Measurements from ENCODE around the gene RANGAP1. TPM values are rescaled to one million over a fixed set of nuclear protein-coding genes. Genes with fewer than 3 reads are reported as not detected.

RANGAP1 gene
- total RNA-seq, 4 donors from 2014 or later, result 112 to 120 (median 114) TPM

DNA sequence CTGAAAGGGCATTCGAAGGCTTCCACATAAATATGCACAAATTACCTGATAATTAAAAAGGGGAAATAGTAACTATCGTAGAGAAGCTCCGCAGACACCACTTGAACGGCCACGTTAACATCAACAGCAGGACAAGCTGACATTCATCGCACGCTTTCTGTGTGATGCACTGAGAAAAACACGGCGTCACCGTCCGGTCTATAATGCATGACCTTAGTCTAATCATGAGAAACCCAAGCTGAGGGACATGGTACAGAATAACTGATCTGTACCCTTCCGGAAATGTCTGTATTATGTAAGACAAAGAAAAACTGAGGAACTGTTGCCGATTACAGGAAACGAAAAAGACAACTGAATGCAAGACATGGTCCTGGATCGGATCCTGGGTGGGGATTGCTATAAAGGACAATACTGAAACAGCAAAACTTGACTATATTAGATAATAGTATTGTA is 678 bp upstream of the RANGAP1 start:
- WGBS, result 3% methylated on average over 15 of the region's 15 CpGs
- H3K4me1 ChIP-seq, result peaks cover 38% of the 10 kb centered on the region
- TF ChIP-seq EP300 (IDR thresholded peaks at IDR 0.05) (no peak), POLR2AphosphoS5 (IDR thresholded peaks at IDR 0.05) (no peak), POLR2A (IDR thresholded peaks at IDR 0.05) (no peak)
- TF ChIP-seq, protein P1, sequence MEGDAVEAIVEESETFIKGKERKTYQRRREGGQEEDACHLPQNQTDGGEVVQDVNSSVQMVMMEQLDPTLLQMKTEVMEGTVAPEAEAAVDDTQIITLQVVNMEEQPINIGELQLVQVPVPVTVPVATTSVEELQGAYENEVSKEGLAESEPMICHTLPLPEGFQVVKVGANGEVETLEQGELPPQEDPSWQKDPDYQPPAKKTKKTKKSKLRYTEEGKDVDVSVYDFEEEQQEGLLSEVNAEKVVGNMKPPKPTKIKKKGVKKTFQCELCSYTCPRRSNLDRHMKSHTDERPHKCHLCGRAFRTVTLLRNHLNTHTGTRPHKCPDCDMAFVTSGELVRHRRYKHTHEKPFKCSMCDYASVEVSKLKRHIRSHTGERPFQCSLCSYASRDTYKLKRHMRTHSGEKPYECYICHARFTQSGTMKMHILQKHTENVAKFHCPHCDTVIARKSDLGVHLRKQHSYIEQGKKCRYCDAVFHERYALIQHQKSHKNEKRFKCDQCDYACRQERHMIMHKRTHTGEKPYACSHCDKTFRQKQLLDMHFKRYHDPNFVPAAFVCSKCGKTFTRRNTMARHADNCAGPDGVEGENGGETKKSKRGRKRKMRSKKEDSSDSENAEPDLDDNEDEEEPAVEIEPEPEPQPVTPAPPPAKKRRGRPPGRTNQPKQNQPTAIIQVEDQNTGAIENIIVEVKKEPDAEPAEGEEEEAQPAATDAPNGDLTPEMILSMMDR (IDR thresholded peaks at IDR 0.05), result no peak
- no peaks in the 10 kb centered on the region for H3K9me3 ChIP-seq
- no peak for DNase-seq (ENCODE audit: low spot score in 2 of 2)
- H3K27ac ChIP-seq, result peak overlapping the region; percentile 92
- peaks cover 5% of the 10 kb centered on the region for H3K36me3 ChIP-seq
- peak overlapping the region; percentile 74 for H3K4me3 ChIP-seq
- H3K27me3 ChIP-seq, result no peaks in the 10 kb centered on the region

DNA sequence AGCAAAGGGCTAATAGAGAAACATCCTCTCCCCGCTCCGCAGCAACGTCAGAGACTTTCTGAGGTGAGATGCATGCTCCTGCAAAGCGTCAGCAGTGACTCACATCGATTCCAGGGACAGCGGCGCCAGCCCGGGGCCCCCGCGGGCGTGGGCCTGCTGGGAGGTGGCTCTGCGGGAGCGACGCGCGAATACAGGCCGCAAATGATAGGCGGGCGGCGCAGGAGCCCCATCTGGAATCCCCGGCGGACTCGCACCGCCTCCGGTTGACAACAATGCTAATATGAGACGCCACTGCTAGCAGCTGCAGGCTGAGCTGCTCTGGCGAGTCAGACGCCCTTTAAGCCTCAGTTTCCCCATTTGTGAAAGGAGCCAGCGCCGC is 557 bp downstream of the RANGAP1 start:
- peaks cover 49% of the 10 kb centered on the region for H3K4me1 ChIP-seq
- peaks cover 10% of the 10 kb centered on the region for H3K36me3 ChIP-seq
- TF ChIP-seq EP300 (IDR thresholded peaks at IDR 0.05) (no peak), POLR2AphosphoS5 (IDR thresholded peaks at IDR 0.05) (peak in 1 of 3 donors; percentile 35)
- H3K27me3 ChIP-seq, result no peaks in the 10 kb centered on the region
- H3K27ac ChIP-seq, result peak overlapping the region; percentile 92
- DNase-seq (ENCODE audit: low spot score in 2 of 2), result peak in 1 of 2 donors; percentile 76
- peak overlapping the region; percentile 74 for H3K4me3 ChIP-seq
- 1% methylated on average over 8 of the region's 30 CpGs for WGBS
- H3K9me3 ChIP-seq, result no peaks in the 10 kb centered on the region

DNA sequence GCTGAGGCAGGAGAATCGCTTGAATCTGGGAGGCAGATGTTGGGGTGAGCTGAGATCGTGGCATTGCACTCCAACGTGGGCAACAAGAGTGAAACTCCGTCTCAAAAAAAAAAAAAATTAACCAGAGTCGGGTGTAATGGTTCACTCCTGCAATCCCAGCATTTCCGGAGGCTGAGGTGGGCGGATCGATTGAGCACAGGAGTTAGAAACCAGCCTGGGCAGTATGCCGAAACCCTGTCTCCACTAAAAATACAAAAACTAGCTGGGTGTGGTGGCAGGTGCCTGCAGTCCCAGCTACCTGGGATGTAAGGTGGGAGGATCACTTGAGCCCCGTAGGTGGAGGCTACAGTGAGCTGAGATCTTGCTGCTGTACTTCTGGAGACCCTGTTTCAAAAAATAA is 1.5 kb downstream of the RANGAP1 start:
- DNase-seq (ENCODE audit: low spot score in 2 of 2), result no peak
- TF ChIP-seq, protein P1 (IDR thresholded peaks at IDR 0.05), result no peak
- TF ChIP-seq EP300 (IDR thresholded peaks at IDR 0.05), result no peak
- TF ChIP-seq POLR2AphosphoS5 (IDR thresholded peaks at IDR 0.05), result no peak
- no peak for TF ChIP-seq POLR2A (IDR thresholded peaks at IDR 0.05)
- Histone ChIP-seq H3K36me3 (peaks cover 15% of the 10 kb centered on the region), H3K4me3 (peak overlapping the region; percentile 74), H3K4me1 (peaks cover 59% of the 10 kb centered on the region), H3K9me3 (no peaks in the 10 kb centered on the region), H3K27me3 (no peaks in the 10 kb centered on the region), H3K27ac (peak overlapping the region; percentile 92)
- 67% methylated on average over 10 of the region's 10 CpGs for WGBS

DNA sequence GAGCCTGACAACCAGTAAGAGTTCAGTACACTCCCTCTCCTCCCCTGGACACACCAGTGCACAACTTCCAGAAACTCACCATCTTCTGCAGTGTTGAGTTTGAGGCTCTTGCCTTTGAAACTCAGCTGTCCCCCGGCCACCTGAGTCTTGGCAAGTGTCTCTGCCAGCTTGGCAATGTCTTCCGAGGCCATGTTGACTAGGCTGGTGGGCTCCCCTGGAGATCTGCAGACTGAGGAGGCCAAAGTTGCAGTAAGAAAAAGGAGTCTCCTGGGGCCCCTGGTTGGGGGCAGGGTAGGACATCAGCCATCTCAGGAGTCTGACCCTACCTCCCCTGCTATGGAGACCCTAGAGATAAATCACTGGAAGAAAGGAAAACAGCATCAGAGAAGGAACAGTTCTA is 5.1 kb downstream of the RANGAP1 start:
- H3K4me1 ChIP-seq, result peaks cover 44% of the 10 kb centered on the region

DNA sequence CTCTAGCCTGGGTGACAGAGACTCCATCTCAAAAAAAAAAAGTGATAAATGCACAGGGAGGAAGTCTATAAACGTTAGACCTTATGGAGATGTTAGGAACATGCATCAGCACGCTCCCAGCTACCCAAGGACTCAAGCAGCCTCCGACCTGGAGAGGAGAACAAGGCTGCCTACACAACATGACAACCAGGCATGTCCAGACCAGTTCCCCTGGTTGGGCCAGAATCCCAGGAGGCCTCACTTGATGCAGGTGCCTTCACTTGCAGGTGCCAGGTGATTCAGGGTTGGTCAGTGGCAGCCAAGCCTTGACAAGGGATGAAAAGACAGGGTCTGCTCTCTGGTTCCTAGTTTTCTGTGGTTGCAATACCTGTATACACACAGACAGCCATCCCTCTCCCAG is 5.9 kb downstream of the RANGAP1 start:
- Histone ChIP-seq H3K27ac (peak overlapping the region; percentile 69), H3K4me1 (peaks cover 41% of the 10 kb centered on the region), H3K4me3 (no peak overlapping the region), H3K36me3 (peaks cover 27% of the 10 kb centered on the region), H3K27me3 (no peaks in the 10 kb centered on the region), H3K9me3 (no peaks in the 10 kb centered on the region)
- TF ChIP-seq POLR2A (IDR thresholded peaks at IDR 0.05) (no peak), EP300 (IDR thresholded peaks at IDR 0.05) (no peak), POLR2AphosphoS5 (IDR thresholded peaks at IDR 0.05) (peak in 1 of 3 donors; percentile 29)
- TF ChIP-seq, protein P1 (IDR thresholded peaks at IDR 0.05), result no peak
- DNase-seq (ENCODE audit: low spot score in 2 of 2), result no peak
- WGBS, result 74% methylated on average over 3 of the region's 3 CpGs

More for the DNA sequence above, 5.1 kb downstream of the RANGAP1 start:
- H3K27me3 ChIP-seq, result no peaks in the 10 kb centered on the region
- no peak overlapping the region for H3K4me3 ChIP-seq
- peaks cover 26% of the 10 kb centered on the region for H3K36me3 ChIP-seq
- TF ChIP-seq EP300 (IDR thresholded peaks at IDR 0.05) (no peak), POLR2A (IDR thresholded peaks at IDR 0.05) (no peak), POLR2AphosphoS5 (IDR thresholded peaks at IDR 0.05) (no peak)
- TF ChIP-seq, protein P1 (IDR thresholded peaks at IDR 0.05), result no peak
- peak overlapping the region; percentile 69 for H3K27ac ChIP-seq
- DNase-seq (ENCODE audit: low spot score in 2 of 2), result no peak
- WGBS, result 65% methylated on average over 2 of the region's 2 CpGs
- H3K9me3 ChIP-seq, result no peaks in the 10 kb centered on the region

DNA sequence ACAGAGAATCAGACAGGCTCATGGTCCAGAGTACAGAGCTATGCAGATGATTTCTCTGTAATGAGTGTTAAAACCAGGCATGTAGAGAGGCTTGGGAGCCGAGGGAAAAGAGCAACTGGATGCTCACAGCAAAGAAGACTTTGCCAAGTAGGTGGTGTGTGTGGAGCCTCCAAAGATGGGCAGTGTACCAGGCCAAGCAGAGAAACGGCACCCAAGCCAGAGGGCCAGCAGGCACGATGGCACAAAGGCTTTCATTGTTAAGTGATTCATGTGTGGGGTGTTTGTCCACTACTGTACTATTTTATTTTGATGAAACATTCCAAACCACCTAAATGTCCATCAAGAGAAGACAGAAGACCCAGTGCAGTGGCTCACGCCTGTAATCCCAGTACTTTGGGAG is 11.1 kb downstream of the RANGAP1 start:
- no peak overlapping the region for H3K4me3 ChIP-seq
- WGBS, result 57% methylated on average over 4 of the region's 4 CpGs
- no peaks in the 10 kb centered on the region for H3K27me3 ChIP-seq
- no peaks in the 10 kb centered on the region for H3K9me3 ChIP-seq
- no peak overlapping the region for H3K27ac ChIP-seq
- peaks cover 30% of the 10 kb centered on the region for H3K4me1 ChIP-seq
- peaks cover 55% of the 10 kb centered on the region for H3K36me3 ChIP-seq
- no peak for TF ChIP-seq POLR2AphosphoS5 (IDR thresholded peaks at IDR 0.05)
- TF ChIP-seq, protein P1 (IDR thresholded peaks at IDR 0.05), result no peak
- no peak for TF ChIP-seq POLR2A (IDR thresholded peaks at IDR 0.05)
- no peak for TF ChIP-seq EP300 (IDR thresholded peaks at IDR 0.05)
- DNase-seq (ENCODE audit: low spot score in 2 of 2), result no peak
